A549 (cell line): ENCODE data around the gene ICOS. TPM values are rescaled to one million over a fixed set of nuclear protein-coding genes. Genes with fewer than 3 reads are reported as not detected.

Experiments
- ATAC-seq, 2 experiments: fragments of 200-7000 bp in 1 of 2; fragments of >200 bp in 1 of 2; cut with Nextera tagmentation in 1 of 2; cut with Tn5 transposase in 1 of 2; 3 replicates each; pipeline versions ENCODE4 v1.8.0 to v1.9.1; 2018 to 2020; ENCODE audit warnings: mild to moderate bottlenecking in 1 of 2, moderate library complexity in 1 of 2
- CTCF ChIA-PET: fragments of 300-600 bp; sonication (Branson Sonifier 250); formaldehyde crosslinking; extraction: SDS; loops from one replicate; lab custom pipeline; 2021; ENCODE audit warnings: antibody characterized with exemption, inconsistent platforms; lab: Yijun Ruan, JAX
- POLR2A ChIA-PET: fragments of 350-600 bp; formaldehyde crosslinking; extraction: SDS; loops from one replicate; lab custom pipeline; 2021; ENCODE audit warnings: antibody characterized with exemption, inconsistent platforms; lab: Yijun Ruan, JAX
- DNase-seq, 2 experiments: peaks; one replicate each; pipeline versions ENCODE4 v3.0.0 to v3.0.0-alpha.2; 2011 to 2016; ENCODE audit warnings: low read depth in 1 of 2, low spot score in 1 of 2
- FAIRE-seq: peaks from 2 replicates; lab custom pipeline; 2011; peaks lifted over from hg19 to GRCh38; lab: Jason Lieb, UNC
- H3K27ac ChIP-seq, 2 experiments: fragments of >200 bp; sonication (Bioruptor Twin); formaldehyde crosslinking; 3 replicates each; pipeline ENCODE4 v1.5.1; 2016 to 2017
- H3K4me1 ChIP-seq: fragments of >200 bp; sonication (Bioruptor Twin); formaldehyde crosslinking; 3 replicates; pipeline ENCODE4 v1.6.1; 2016
- H3K4me2 ChIP-seq: fragments of >200 bp; sonication (Bioruptor Twin); formaldehyde crosslinking; 3 replicates; pipeline ENCODE4 v1.6.1; 2016
- H3K4me3 ChIP-seq: fragments of >200 bp; sonication (Bioruptor Twin); formaldehyde crosslinking; 3 replicates; pipeline ENCODE4 v1.5.1; 2016
- H3K9me3 ChIP-seq: fragments of >200 bp; sonication (Bioruptor Twin); formaldehyde crosslinking; 3 replicates; pipeline ENCODE4 v1.6.1; 2016
- CBX8 ChIP-seq: fragments of 200-600 bp; sonication (generic); IDR thresholded peaks from 2 replicates; pipeline ENCODE4 v1.6.1; 2016
- CEBPB ChIP-seq, 2 experiments: fragments of >200 bp in 1 of 2; sonication (Bioruptor Twin) in 1 of 2; formaldehyde crosslinking in 1 of 2; IDR thresholded peaks; 2 replicates each; pipeline ENCODE4 v1.6.1; 2012 to 2016
- CHD2 ChIP-seq: fragments of 150-350 bp; IDR thresholded peaks from 2 replicates; pipeline ENCODE4 v1.6.1; 2014; ENCODE audit warnings: low read length; ENCODE audit not compliant: partially characterized antibody
- CTCF ChIP-seq: fragments of >200 bp; sonication (Bioruptor Twin); formaldehyde crosslinking; IDR thresholded peaks from 3 replicates; pipeline ENCODE4 v1.5.1; 2016
- EHF ChIP-seq: fragments of 250-450 bp; sonication (Bioruptor Pico); IDR thresholded peaks from 2 replicates; pipeline ENCODE4 v1.5.0; 2020; ENCODE audit warnings: mild to moderate bottlenecking
- FOSL2 ChIP-seq, 2 experiments: fragments of 450-650 bp in 1 of 2; fragments of >200 bp in 1 of 2; sonication (Bioruptor Twin) in 1 of 2; formaldehyde crosslinking; IDR thresholded peaks; 2 replicates each; pipeline versions ENCODE4 v1.5.0 to v1.6.1; 2016 to 2020; ENCODE audit warnings: mild to moderate bottlenecking in 1 of 2, moderate library complexity in 1 of 2
- GATA3 ChIP-seq: IDR thresholded peaks from 2 replicates; pipeline ENCODE4 v1.6.1; 2012; ENCODE audit warnings: borderline replicate concordance
- HOXA7 ChIP-seq: fragments of 250-450 bp; sonication (Bioruptor Pico); IDR thresholded peaks from 2 replicates; pipeline ENCODE4 v1.5.0; 2020; ENCODE audit warnings: mild to moderate bottlenecking, moderate library complexity
- HOXB13 ChIP-seq: fragments of 250-450 bp; sonication (Bioruptor Pico); IDR thresholded peaks from 2 replicates; pipeline ENCODE4 v1.5.0; 2020; ENCODE audit warnings: low read depth, mild to moderate bottlenecking, moderate library complexity
- JUN ChIP-seq, 2 experiments: fragments of >200 bp; sonication (Bioruptor Twin); formaldehyde crosslinking; IDR thresholded peaks; 2 replicates in 1 of 2; 3 replicates in 1 of 2; pipeline ENCODE4 v1.6.1; 2016 to 2017
- RAD21 ChIP-seq, 2 experiments: fragments of >200 bp in 1 of 2; sonication (Bioruptor Twin) in 1 of 2; formaldehyde crosslinking in 1 of 2; IDR thresholded peaks in 1 of 2; conservative IDR thresholded peaks in 1 of 2; 2 replicates in 1 of 2; 3 replicates in 1 of 2; pipeline ENCODE4 v1.6.1; 2012 to 2018; ENCODE audit warnings: inconsistent platforms in 1 of 2
- RNF2 ChIP-seq: fragments of 200-600 bp; sonication (generic); IDR thresholded peaks from 2 replicates; pipeline ENCODE4 v1.6.1; 2016; ENCODE audit warnings: low read depth, mild to moderate bottlenecking, antibody characterized with exemption, moderate library complexity, borderline replicate concordance
- USF2 ChIP-seq: fragments of 450-650 bp; IDR thresholded peaks from 2 replicates; pipeline ENCODE4 v1.6.1; 2014; ENCODE audit warnings: antibody characterized with exemption
- WGBS: methylation state at CpG from one replicate; pipeline ENCODE4 v1.1.6; 2017; ENCODE audit errors: missing lambda C conversion rate; 5-methylcytosine and 5-hydroxymethylcytosine counted together
- polyA plus RNA-seq, 4 experiments: library from polyadenylated mRNA; depleted of rRNA in 3 of 4; stranded (reverse); fragments of >200 nt; fragmentation: RNase III in 1 of 4; extraction: RNeasy Plus Mini Kit Qiagen cat#74134 plus additional on column Dnase treatment in 1 of 4; gene quantifications; 2 replicates in 3 of 4; 3 replicates in 1 of 4; pipeline ENCODE4 v1.2.3, GENCODE V29; 2011 to 2017
- TF ChIP-seq, protein P1 (sequence below): fragments of 200-600 bp; sonication (generic); IDR thresholded peaks from 2 replicates; pipeline ENCODE4 v1.6.1; 2016; ENCODE audit warnings: antibody characterized with exemption, mild to moderate bottlenecking, moderate library complexity

ICOS gene
- polyA plus RNA-seq, 2 of the 4 experiments (the other 2 are of a cell fraction) = not detected

GRCh38 chr2:203994735-203995134, 58.2 kb downstream of the ICOS start:
- FAIRE-seq (no peak), DNase-seq (no peak), ATAC-seq (no peak)
- no peak overlapping the region for H3K4me2 ChIP-seq
- H3K4me3 ChIP-seq = no peak overlapping the region
- no peaks in the 10 kb centered on the region for H3K9me3 ChIP-seq
- H3K27ac ChIP-seq = no peak overlapping the region
- TF ChIP-seq FOSL2 (IDR thresholded peaks at IDR 0.05) = no peak
- TF ChIP-seq FOSL2 (CRISPR knock-in tag; IDR thresholded peaks at IDR 0.05) = no peak
- no peak for TF ChIP-seq CBX8
- no peak for TF ChIP-seq JUN (IDR thresholded peaks at IDR 0.05)
- TF ChIP-seq RNF2 = no peak
- TF ChIP-seq, protein P1, sequence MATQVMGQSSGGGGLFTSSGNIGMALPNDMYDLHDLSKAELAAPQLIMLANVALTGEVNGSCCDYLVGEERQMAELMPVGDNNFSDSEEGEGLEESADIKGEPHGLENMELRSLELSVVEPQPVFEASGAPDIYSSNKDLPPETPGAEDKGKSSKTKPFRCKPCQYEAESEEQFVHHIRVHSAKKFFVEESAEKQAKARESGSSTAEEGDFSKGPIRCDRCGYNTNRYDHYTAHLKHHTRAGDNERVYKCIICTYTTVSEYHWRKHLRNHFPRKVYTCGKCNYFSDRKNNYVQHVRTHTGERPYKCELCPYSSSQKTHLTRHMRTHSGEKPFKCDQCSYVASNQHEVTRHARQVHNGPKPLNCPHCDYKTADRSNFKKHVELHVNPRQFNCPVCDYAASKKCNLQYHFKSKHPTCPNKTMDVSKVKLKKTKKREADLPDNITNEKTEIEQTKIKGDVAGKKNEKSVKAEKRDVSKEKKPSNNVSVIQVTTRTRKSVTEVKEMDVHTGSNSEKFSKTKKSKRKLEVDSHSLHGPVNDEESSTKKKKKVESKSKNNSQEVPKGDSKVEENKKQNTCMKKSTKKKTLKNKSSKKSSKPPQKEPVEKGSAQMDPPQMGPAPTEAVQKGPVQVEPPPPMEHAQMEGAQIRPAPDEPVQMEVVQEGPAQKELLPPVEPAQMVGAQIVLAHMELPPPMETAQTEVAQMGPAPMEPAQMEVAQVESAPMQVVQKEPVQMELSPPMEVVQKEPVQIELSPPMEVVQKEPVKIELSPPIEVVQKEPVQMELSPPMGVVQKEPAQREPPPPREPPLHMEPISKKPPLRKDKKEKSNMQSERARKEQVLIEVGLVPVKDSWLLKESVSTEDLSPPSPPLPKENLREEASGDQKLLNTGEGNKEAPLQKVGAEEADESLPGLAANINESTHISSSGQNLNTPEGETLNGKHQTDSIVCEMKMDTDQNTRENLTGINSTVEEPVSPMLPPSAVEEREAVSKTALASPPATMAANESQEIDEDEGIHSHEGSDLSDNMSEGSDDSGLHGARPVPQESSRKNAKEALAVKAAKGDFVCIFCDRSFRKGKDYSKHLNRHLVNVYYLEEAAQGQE = no peak
- TF ChIP-seq, all 56 proteins: peak for 0
- POLR2A ChIA-PET = no interaction called here
- CTCF ChIA-PET = no interaction called here
- no peaks in the 10 kb centered on the region for H3K4me1 ChIP-seq
- 31% methylated on average over 2 of the region's 2 CpGs for WGBS

- Histone ChIP-seq H3K4me3 (no peak overlapping the region), H3K9me3 (no peaks in the 10 kb centered on the region), H3K4me1 (no peaks in the 10 kb centered on the region), H3K27ac (no peak overlapping the region)
- FAIRE-seq = no peak
- ChIA-PET CTCF (no interaction called here), POLR2A (no interaction called here)
- WGBS = 36% methylated on average over 5 of the region's 5 CpGs
- no peak for DNase-seq
- TF ChIP-seq, protein P1 = no peak
- TF ChIP-seq CEBPB (IDR thresholded peaks at IDR 0.05) = no peak
- TF ChIP-seq FOSL2 (IDR thresholded peaks at IDR 0.05) = no peak
- no peak for TF ChIP-seq FOSL2 (CRISPR knock-in tag; IDR thresholded peaks at IDR 0.05)
- no peak for TF ChIP-seq RAD21 (conservative IDR thresholded peaks at IDR 0.05 in 1 of 2, IDR thresholded peaks at IDR 0.05 in 1 of 2)
- TF ChIP-seq, all 56 proteins: peak for 0
- no peak overlapping the region for H3K4me2 ChIP-seq
- no peak for ATAC-seq
Measured at GRCh38 chr2:203996692-203997091, 60.1 kb downstream of the ICOS start.

DNA sequence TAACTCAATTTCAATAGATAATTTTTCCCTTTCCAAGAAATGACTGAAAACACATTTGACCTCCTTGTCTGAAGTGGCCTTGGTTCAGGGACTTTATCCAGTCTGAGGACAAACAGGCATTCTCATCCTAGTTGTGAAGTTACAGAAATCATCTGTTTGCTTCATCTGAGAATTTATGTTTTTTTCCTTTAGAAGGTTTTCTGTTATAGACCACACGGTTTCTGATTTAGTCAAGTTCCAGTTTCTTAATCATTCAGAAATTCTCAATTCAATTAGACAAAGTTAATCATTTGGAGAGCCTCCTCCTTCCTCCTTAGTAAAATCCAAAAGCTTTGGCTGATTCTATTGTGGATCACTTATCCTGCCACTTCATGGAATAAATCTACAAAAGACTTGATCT, 60.9 kb downstream of the ICOS start:
- Histone ChIP-seq H3K4me1 (no peaks in the 10 kb centered on the region), H3K9me3 (no peaks in the 10 kb centered on the region), H3K4me2 (no peak overlapping the region), H3K4me3 (no peak overlapping the region), H3K27ac (no peak overlapping the region)
- POLR2A ChIA-PET = no interaction called here
- TF ChIP-seq, protein P1 = no peak
- no peak for TF ChIP-seq GATA3
- TF ChIP-seq HOXA7 (CRISPR knock-in tag) = no peak
- no peak for TF ChIP-seq USF2
- TF ChIP-seq EHF (CRISPR knock-in tag) = no peak
- no peak for TF ChIP-seq CTCF
- no peak for TF ChIP-seq HOXB13 (CRISPR knock-in tag)
- no peak for TF ChIP-seq CHD2
- WGBS = 0% methylated on average over 1 of the region's 1 CpG
- no peak for FAIRE-seq
- CTCF ChIA-PET = no interaction called here
- ATAC-seq = no peak
- DNase-seq = no peak
